H9 (cell line): ENCODE measurements around the gene SDHA. TPM values are rescaled to one million over a fixed set of nuclear protein-coding genes. Genes with fewer than 3 reads are reported as not detected.
A peak's percentile ranks its signal among the peaks of the same experiment; 100 is the strongest.

Experiments
- DNase-seq: peaks from one replicate; pipeline ENCODE4 v3.0.0-alpha.2; 2017
- H2AFZ ChIP-seq: one replicate; pipeline ENCODE4 v1.6.1; 2013; ENCODE audit warnings: mild to moderate bottlenecking, low read length, control low read depth, moderate library complexity
- H2AK5ac ChIP-seq: 2 replicates; pipeline ENCODE4 v1.6.1; 2013; ENCODE audit warnings: low read length, control low read depth, mixed read lengths; ENCODE audit not compliant: insufficient read length
- H2BK120ac ChIP-seq: one replicate; pipeline ENCODE4 v1.6.1; 2013; ENCODE audit warnings: low read depth, mild to moderate bottlenecking, low read length, control low read depth, inconsistent platforms; ENCODE audit not compliant: poor library complexity, severe bottlenecking
- H2BK12ac ChIP-seq: 2 replicates; pipeline ENCODE4 v1.6.1; 2013; ENCODE audit warnings: low read length, control low read depth, mixed read lengths, low read depth; ENCODE audit not compliant: insufficient read length
- H2BK15ac ChIP-seq: 2 replicates; pipeline ENCODE4 v1.6.1; 2013; ENCODE audit warnings: low read depth, low read length, control low read depth
- H2BK20ac ChIP-seq: one replicate; pipeline ENCODE4 v1.6.1; 2013; ENCODE audit warnings: low read depth, mild to moderate bottlenecking, low read length, control low read depth, inconsistent platforms; ENCODE audit not compliant: poor library complexity, severe bottlenecking
- H2BK5ac ChIP-seq: 2 replicates; pipeline ENCODE4 v1.6.1; 2013; ENCODE audit warnings: low read length, control low read depth, mixed read lengths; ENCODE audit not compliant: insufficient read length
- H3K14ac ChIP-seq: 2 replicates; pipeline ENCODE4 v1.6.1; 2013; ENCODE audit warnings: low read length, control low read depth; ENCODE audit not compliant: insufficient read depth
- H3K18ac ChIP-seq: 2 replicates; pipeline ENCODE4 v1.6.1; 2013; ENCODE audit warnings: low read depth, mild to moderate bottlenecking, mixed read lengths, low read length, control low read depth; ENCODE audit not compliant: insufficient read length
- H3K23ac ChIP-seq: 2 replicates; pipeline ENCODE4 v1.6.1; 2013; ENCODE audit warnings: low read length, control low read depth, mixed read lengths, low read depth; ENCODE audit not compliant: insufficient read length
- H3K23me2 ChIP-seq: 2 replicates; pipeline ENCODE4 v1.6.1; 2013; ENCODE audit warnings: low read depth, mild to moderate bottlenecking, mixed read lengths, low read length, control low read depth; ENCODE audit not compliant: insufficient read length, poor library complexity, severe bottlenecking
- H3K27ac ChIP-seq: 2 replicates; pipeline ENCODE4 v1.5.1; 2013; ENCODE audit warnings: low read length, control low read depth, mixed read lengths, low read depth; ENCODE audit not compliant: insufficient read length
- H3K27me3 ChIP-seq: 2 replicates; pipeline ENCODE4 v1.6.1; 2013; ENCODE audit warnings: low read length, control low read depth, inconsistent platforms; ENCODE audit not compliant: insufficient read depth
- H3K4ac ChIP-seq: 2 replicates; pipeline ENCODE4 v1.6.1; 2013; ENCODE audit warnings: low read depth, mild to moderate bottlenecking, control low read depth, inconsistent platforms, low read length, moderate library complexity
- H3K4me1 ChIP-seq: 2 replicates; pipeline ENCODE4 v1.6.1; 2013; ENCODE audit warnings: low read length, control low read depth, inconsistent platforms; ENCODE audit not compliant: insufficient read depth
- H3K4me2 ChIP-seq: 2 replicates; pipeline ENCODE4 v1.6.1; 2013; ENCODE audit warnings: low read length, control low read depth, mixed read lengths; ENCODE audit not compliant: insufficient read length, insufficient read depth
- H3K56ac ChIP-seq: 2 replicates; pipeline ENCODE4 v1.6.1; 2013; ENCODE audit warnings: low read depth, mild to moderate bottlenecking, mixed read lengths, low read length, control low read depth; ENCODE audit not compliant: insufficient read length
- H3K79me1 ChIP-seq: 2 replicates; pipeline ENCODE4 v1.6.1; 2013; ENCODE audit warnings: low read depth, mild to moderate bottlenecking, moderate library complexity, low read length, control low read depth, inconsistent platforms; ENCODE audit not compliant: insufficient read depth, poor library complexity, severe bottlenecking
- H3K79me2 ChIP-seq: 2 replicates; pipeline ENCODE4 v1.6.1; 2013; ENCODE audit warnings: low read length, control low read depth, inconsistent platforms; ENCODE audit not compliant: insufficient read depth
- H3K9ac ChIP-seq: 2 replicates; pipeline ENCODE4 v1.6.1; 2013; ENCODE audit warnings: low read length, control low read depth, mixed read lengths; ENCODE audit not compliant: insufficient read length; ENCODE audit errors: extremely low read depth
- H3K9me3 ChIP-seq: one replicate; pipeline ENCODE4 v1.6.1; 2013; ENCODE audit warnings: low read depth, low read length, inconsistent platforms; ENCODE audit not compliant: control insufficient read depth
- H3T11ph ChIP-seq: one replicate; pipeline ENCODE4 v1.6.1; 2013; ENCODE audit warnings: mild to moderate bottlenecking, low read length, control low read depth, inconsistent platforms
- H4K20me1 ChIP-seq: one replicate; pipeline ENCODE4 v1.6.1; 2013; ENCODE audit not compliant: control insufficient read depth, insufficient read length, insufficient read depth
- H4K5ac ChIP-seq: 2 replicates; pipeline ENCODE4 v1.6.1; 2013; ENCODE audit warnings: low read depth, mild to moderate bottlenecking, mixed read lengths, low read length, control low read depth; ENCODE audit not compliant: insufficient read length
- H4K8ac ChIP-seq: replicated peaks from 2 replicates; pipeline ENCODE4 v1.6.1; 2013; ENCODE audit warnings: low read length, control low read depth, mixed read lengths, low read depth; ENCODE audit not compliant: insufficient read length
- H4K91ac ChIP-seq: 2 replicates; pipeline ENCODE4 v1.6.1; 2013; ENCODE audit warnings: low read depth, mild to moderate bottlenecking, moderate library complexity, mixed read lengths, low read length, control low read depth; ENCODE audit not compliant: insufficient read length
- H3K27ac Mint-ChIP-seq, 3 experiments: 2 replicates in 2 of 3; 3 replicates in 1 of 3; pipeline ENCODE4 v1.8.0; 2020 to 2021; ENCODE audit warnings: mixed read lengths in 3 of 3, mild to moderate bottlenecking in 1 of 3, moderate library complexity in 1 of 3
- H3K27me3 Mint-ChIP-seq: 2 replicates; pipeline ENCODE4 v1.8.0; 2021; ENCODE audit warnings: low read depth, mild to moderate bottlenecking, moderate library complexity, mixed read lengths
- H3K36me3 Mint-ChIP-seq, 3 experiments: 2 replicates in 2 of 3; 3 replicates in 1 of 3; pipeline ENCODE4 v1.8.0; 2020 to 2021; ENCODE audit warnings: low read depth in 3 of 3, mixed read lengths in 3 of 3; ENCODE audit not compliant: insufficient read depth in 1 of 3
- H3K4me1 Mint-ChIP-seq, 2 experiments: 2 replicates each; pipeline ENCODE4 v1.8.0; 2020; ENCODE audit warnings: mixed read lengths in 2 of 2
- H3K4me3 Mint-ChIP-seq, 2 experiments: 2 replicates in 1 of 2; 3 replicates in 1 of 2; pipeline ENCODE4 v1.8.0; 2020 to 2021; ENCODE audit warnings: mild to moderate bottlenecking in 2 of 2, mixed read lengths in 2 of 2, moderate library complexity in 1 of 2
- H3K9me3 Mint-ChIP-seq, 2 experiments: 2 replicates in 1 of 2; 3 replicates in 1 of 2; pipeline ENCODE4 v1.8.0; 2020; ENCODE audit warnings: mild to moderate bottlenecking in 2 of 2, mixed read lengths in 2 of 2, moderate library complexity in 1 of 2
- CTCF ChIP-seq: fragments of 200-600 bp; sonication (generic); conservative IDR thresholded peaks from 3 replicates; pipeline ENCODE4 v1.8.0; 2021; ENCODE audit warnings: antibody characterized with exemption, mild to moderate bottlenecking
- WGBS: extraction: QIAGEN DNeasy Blood & Tissue Kit; methylation state at CpG from one replicate; pipeline ENCODE4 v1.1.7; 2013; ENCODE audit warnings: missing lambda C conversion rate, low lambda C conversion rate, mixed read lengths; ENCODE audit not compliant: insufficient read length; ENCODE audit errors: extremely low coverage; 5-methylcytosine and 5-hydroxymethylcytosine counted together
- total RNA-seq: library from RNA; stranded (reverse); gene quantifications from 2 replicates; pipeline ENCODE4 v1.2.1, GENCODE V29; 2021

Gene SDHA
- total RNA-seq, 1 experiment from 2014 or later: 84.8 TPM

DNA sequence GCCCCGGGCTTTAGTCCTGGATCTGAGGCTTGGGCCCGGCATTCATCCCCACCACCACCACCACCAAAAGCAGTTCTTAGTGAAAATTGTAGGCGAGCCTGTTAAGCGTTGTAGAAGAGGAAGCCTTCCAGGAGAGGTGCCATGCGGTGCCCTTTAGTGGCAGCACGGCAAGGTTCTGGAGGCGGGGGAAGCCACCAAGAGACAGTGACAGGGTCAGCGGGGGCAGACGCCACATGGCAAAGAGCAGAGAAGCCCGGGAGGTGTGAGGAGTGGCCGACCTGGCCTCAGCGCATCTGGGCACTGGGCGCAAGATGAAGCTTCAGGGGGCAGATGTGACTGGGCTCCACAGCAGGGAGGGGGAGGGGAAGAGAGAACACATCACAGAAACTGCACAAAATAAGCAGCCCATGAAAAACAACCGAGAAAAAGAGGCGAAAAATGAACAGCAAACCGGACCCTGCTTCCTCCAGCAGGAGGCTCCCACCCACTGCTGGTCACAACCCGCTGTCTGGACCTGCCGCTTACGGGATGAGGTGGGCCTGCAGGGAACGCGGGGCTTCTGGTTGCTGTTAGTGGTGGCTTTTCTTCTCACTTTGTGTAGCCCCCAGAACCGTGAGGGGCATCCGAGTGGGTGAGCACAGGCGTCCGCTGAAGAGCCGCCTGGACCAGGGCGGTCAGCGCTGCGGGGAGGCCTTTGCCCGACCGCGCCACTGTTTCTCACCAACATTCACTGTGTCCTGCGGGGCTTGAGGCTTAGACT is 22.5 kb upstream of the SDHA start:
- H4K8ac ChIP-seq: no peak overlapping the region
- no peak overlapping the region for H2AFZ ChIP-seq
- Mint-ChIP-seq H3K4me1 (peaks cover 5% of the 10 kb centered on the region in 2 experiments; a peak in 3 of 4 replicates), H3K27me3 (peaks cover 3% of the 10 kb centered on the region), H3K36me3 (peaks cover 0 to 2% (median 0%) of the 10 kb centered on the region in 3 experiments; a peak in 2 of 7 replicates), H3K4me3 (no peak overlapping the region), H3K27ac (peak overlapping the region in 1 of 3 experiments; percentile 6; a peak in 1 of 7 replicates), H3K9me3 (no peaks in the 10 kb centered on the region)
- no peak overlapping the region for H4K91ac ChIP-seq
- no peaks in the 10 kb centered on the region for H3K23me2 ChIP-seq
- H4K5ac ChIP-seq: no peak overlapping the region
- H3K27me3 ChIP-seq: no peaks in the 10 kb centered on the region
- no peak overlapping the region for H3K4me2 ChIP-seq
- H3K4ac ChIP-seq: no peak overlapping the region
- H2BK15ac ChIP-seq: no peak overlapping the region
- H3K9me3 ChIP-seq: no peaks in the 10 kb centered on the region
- H3K4me1 ChIP-seq: no peaks in the 10 kb centered on the region
- H2BK20ac ChIP-seq: no peak overlapping the region
- WGBS: no CpG with 5 or more reads among the region's 33 CpGs
- no peaks in the 10 kb centered on the region for H3K79me2 ChIP-seq
- H2BK5ac ChIP-seq: no peak overlapping the region
- DNase-seq: no peak
- H3T11ph ChIP-seq: no peak overlapping the region
- H2AK5ac ChIP-seq: no peak overlapping the region
- H2BK12ac ChIP-seq: no peak overlapping the region
- no peak overlapping the region for H2BK120ac ChIP-seq
- TF ChIP-seq CTCF: peak; percentile 51
- H3K9ac ChIP-seq: no peak overlapping the region
- no peak overlapping the region for H3K56ac ChIP-seq
- H3K79me1 ChIP-seq: no peaks in the 10 kb centered on the region
- H3K18ac ChIP-seq: no peak overlapping the region
- H4K20me1 ChIP-seq: no peaks in the 10 kb centered on the region
- H3K27ac ChIP-seq: no peak overlapping the region
- no peak overlapping the region for H3K14ac ChIP-seq
- no peak overlapping the region for H3K23ac ChIP-seq
